Measurements from ENCODE around the gene PHF5A.

- TF ChIP-seq CTCF (IDR thresholded peaks at IDR 0.05; ENCODE audit: insufficient read depth, low read length, poor library complexity, severe bottlenecking) (no peak), EZH2phosphoT487 (conservative IDR thresholded peaks at IDR 0.05; ENCODE audit: low read length) (no peak)
These were observed 43.1 kb upstream of the PHF5A start for GRCh38 chr22:41511521-41511968.
